Measurements from ENCODE around the gene LYPD6.

LYPD6 gene

GRCh38 chr2:149463328-149464002, 133.1 kb downstream of the LYPD6 start:
- in situ Hi-C loops (cut with HindIII; ENCODE audit: low sequenced_read_pairs) = no loop called here
- DNase-seq (ENCODE audit: low read depth) = no peak
- no peak for TF ChIP-seq CTCF (IDR thresholded peaks at IDR 0.05; ENCODE audit: low read depth, low read length, missing control alignments)
- H3K4me3 ChIP-seq (ENCODE audit: low read depth, low read length) = no peak overlapping the region

- TF ChIP-seq CTCF (IDR thresholded peaks at IDR 0.05; ENCODE audit: low read depth, low read length, missing control alignments) = no peak
Observed at GRCh38 chr2:149464396-149464795, 134.0 kb downstream of the LYPD6 start.

GRCh38 chr2:149465873-149466272, 135.5 kb downstream of the LYPD6 start:
- no peak for DNase-seq (ENCODE audit: low read depth)
- in situ Hi-C loops (cut with HindIII; ENCODE audit: low sequenced_read_pairs) = no loop called here
- TF ChIP-seq CTCF (IDR thresholded peaks at IDR 0.05; ENCODE audit: low read depth, low read length, missing control alignments) = no peak
- H3K4me3 ChIP-seq (ENCODE audit: low read depth, low read length) = no peak overlapping the region

More at GRCh38 chr2:149464396-149464795, 134.0 kb downstream of the LYPD6 start:
- in situ Hi-C loops (cut with HindIII; ENCODE audit: low sequenced_read_pairs) = no loop called here
- DNase-seq (ENCODE audit: low read depth) = no peak
- no peak overlapping the region for H3K4me3 ChIP-seq (ENCODE audit: low read depth, low read length)

- in situ Hi-C loops (cut with HindIII; ENCODE audit: low sequenced_read_pairs) = no loop called here
- TF ChIP-seq CTCF (IDR thresholded peaks at IDR 0.05; ENCODE audit: low read depth, low read length, missing control alignments) = no peak
- no peak for DNase-seq (ENCODE audit: low read depth)
Observed at GRCh38 chr2:149466635-149467034, 136.2 kb downstream of the LYPD6 start.

GRCh38 chr2:149467436-149467835, 137.0 kb downstream of the LYPD6 start:
- H3K4me3 ChIP-seq (ENCODE audit: low read depth, low read length) = no peak overlapping the region
- DNase-seq (ENCODE audit: low read depth) = no peak
- in situ Hi-C loops (cut with HindIII; ENCODE audit: low sequenced_read_pairs) = no loop called here
- TF ChIP-seq CTCF (IDR thresholded peaks at IDR 0.05; ENCODE audit: low read depth, low read length, missing control alignments) = no peak

More at GRCh38 chr2:149466635-149467034, 136.2 kb downstream of the LYPD6 start:
- no peak overlapping the region for H3K4me3 ChIP-seq (ENCODE audit: low read depth, low read length)

- in situ Hi-C loops (cut with HindIII; ENCODE audit: low sequenced_read_pairs) = no loop called here
- H3K4me3 ChIP-seq (ENCODE audit: low read depth, low read length) = no peak overlapping the region
- DNase-seq (ENCODE audit: low read depth) = no peak
- TF ChIP-seq CTCF (IDR thresholded peaks at IDR 0.05; ENCODE audit: low read depth, low read length, missing control alignments) = no peak
Observed at GRCh38 chr2:149468636-149469035, 138.2 kb downstream of the LYPD6 start.

All from astrocyte of the cerebellum (primary cell).